ENCODE data around the gene MYLK. TPM values are rescaled to one million over a fixed set of nuclear protein-coding genes. Genes with fewer than 3 reads are reported as not detected.

Gene MYLK
- total and polyA plus RNA-seq, 3 experiments from 2014 or later: 0.09 to 0.10 TPM; not detected in 1

DNA sequence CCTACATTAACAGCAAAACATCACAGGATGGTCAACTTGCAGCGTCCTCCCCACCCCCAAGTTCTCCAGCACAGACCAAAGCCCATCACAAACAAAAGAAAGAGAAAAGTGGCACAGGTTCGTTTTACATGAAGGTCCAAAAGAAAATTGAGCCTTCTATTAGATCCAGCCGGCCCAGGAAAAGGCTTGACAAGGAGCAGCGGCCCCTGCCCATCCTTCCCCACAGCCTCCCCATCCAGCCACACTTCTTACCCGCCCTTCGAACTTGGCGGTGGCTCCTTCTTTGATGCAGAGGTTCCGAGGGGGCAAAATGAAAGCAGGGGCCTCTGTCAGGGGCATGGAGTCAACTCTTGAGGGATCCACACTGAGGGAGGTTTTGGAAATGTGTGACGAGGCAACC is 90.7 kb downstream of the MYLK start:
- no peaks in the 10 kb centered on the region for H3K9me3 Mint-ChIP-seq
- no peaks in the 10 kb centered on the region for H3K27me3 ChIP-seq (ENCODE audit: insufficient read depth, low read length, poor library complexity, severe bottlenecking)
- no peak overlapping the region for H3K27ac ChIP-seq (ENCODE audit: low read depth, low read length)
- no peak for DNase-seq
- peaks cover 0 to 1% (median 0%) of the 10 kb centered on the region in 3 donors for H3K36me3 Mint-ChIP-seq
- no peak overlapping the region for H3K4me3 ChIP-seq (ENCODE audit: low read length)
- H3K36me3 ChIP-seq (ENCODE audit: insufficient read depth, low read length): no peaks in the 10 kb centered on the region
- POLR2A ChIA-PET: no interaction called here
- no peak overlapping the region for H3K27ac Mint-ChIP-seq
- H3K9me3 ChIP-seq (ENCODE audit: low read length): no peaks in the 10 kb centered on the region
- H3K4me1 Mint-ChIP-seq: no peaks in the 10 kb centered on the region
- CTCF ChIA-PET: no interaction called here
- peaks cover 16 to 32% of the 10 kb centered on the region in 2 donors for H3K27me3 Mint-ChIP-seq
- H3K4me3 Mint-ChIP-seq: no peak overlapping the region
- no peaks in the 10 kb centered on the region for H3K4me1 ChIP-seq (ENCODE audit: insufficient read depth, low read length)

DNA sequence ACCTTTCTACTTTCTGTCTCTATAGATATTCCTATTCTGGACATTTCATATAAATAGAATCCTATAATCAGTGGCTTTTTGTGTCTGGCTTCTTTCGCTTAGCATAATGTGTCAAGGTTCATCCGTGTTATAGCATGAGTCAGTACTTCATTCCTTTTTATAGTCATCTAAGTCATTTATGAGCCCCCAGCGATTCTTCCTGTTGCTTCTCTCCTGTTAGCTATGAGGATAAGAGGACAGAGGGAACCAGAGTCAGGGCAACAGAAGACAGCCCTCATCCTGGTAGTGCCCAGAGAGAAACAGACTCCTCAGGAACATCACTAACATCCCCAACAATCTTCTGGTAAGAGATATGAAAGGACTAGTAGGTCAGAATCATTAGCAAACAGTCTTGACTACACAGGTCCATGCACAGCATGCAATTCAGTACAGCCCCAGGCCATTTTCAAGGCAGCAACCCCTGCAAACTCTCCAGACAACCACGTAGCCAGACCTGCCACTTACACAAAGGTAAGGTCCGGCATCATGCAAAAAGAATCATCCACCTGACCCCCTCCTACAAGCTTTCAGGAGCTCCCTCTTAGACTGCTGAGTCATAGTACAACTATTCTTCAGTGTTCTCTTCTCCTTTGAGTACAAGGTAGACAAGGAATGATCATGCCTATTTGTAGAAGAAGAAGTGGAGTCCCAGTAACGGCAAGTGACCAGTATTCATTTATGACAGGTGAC is 91.5 kb downstream of the MYLK start:
- H3K27ac ChIP-seq (ENCODE audit: low read depth, low read length): no peak overlapping the region
- no peaks in the 10 kb centered on the region for H3K27me3 ChIP-seq (ENCODE audit: insufficient read depth, low read length, poor library complexity, severe bottlenecking)
- H3K4me3 ChIP-seq (ENCODE audit: low read length): no peak overlapping the region
- ChIA-PET POLR2A (no interaction called here), CTCF (no interaction called here)
- H3K9me3 Mint-ChIP-seq: no peaks in the 10 kb centered on the region
- H3K4me1 Mint-ChIP-seq: no peaks in the 10 kb centered on the region
- H3K4me1 ChIP-seq (ENCODE audit: insufficient read depth, low read length): no peaks in the 10 kb centered on the region
- no peak for DNase-seq
- peaks cover 16 to 29% of the 10 kb centered on the region in 2 donors for H3K27me3 Mint-ChIP-seq
- H3K36me3 Mint-ChIP-seq: peaks cover 0 to 1% (median 0%) of the 10 kb centered on the region in 3 donors
- H3K36me3 ChIP-seq (ENCODE audit: insufficient read depth, low read length): no peaks in the 10 kb centered on the region
- no peak overlapping the region for H3K4me3 Mint-ChIP-seq
- H3K9me3 ChIP-seq (ENCODE audit: low read length): no peaks in the 10 kb centered on the region
- H3K27ac Mint-ChIP-seq: no peak overlapping the region

DNA sequence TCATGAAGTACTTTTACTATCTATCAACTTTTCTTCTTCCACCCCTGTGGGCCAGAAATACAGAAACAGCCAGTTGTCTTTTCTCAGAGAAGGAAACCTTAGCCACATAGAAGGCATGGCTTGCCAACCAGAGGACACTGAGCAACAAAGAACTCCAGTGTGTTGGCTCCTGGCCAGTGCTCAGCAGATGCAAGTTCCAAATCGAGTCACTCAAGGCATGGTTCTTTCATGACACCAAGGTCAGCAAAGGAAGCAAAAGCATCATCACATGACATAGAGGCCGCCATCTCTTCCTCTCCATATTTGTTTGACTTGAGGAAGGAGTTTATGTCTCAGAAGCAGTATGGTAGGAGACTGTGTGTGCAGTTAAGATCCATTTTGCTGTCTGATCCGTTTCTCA is 92.2 kb downstream of the MYLK start:
- DNase-seq: no peak
- ChIA-PET CTCF (no interaction called here), POLR2A (no interaction called here)
- no peak overlapping the region for H3K27ac ChIP-seq (ENCODE audit: low read depth, low read length)
- Mint-ChIP-seq H3K4me3 (no peak overlapping the region), H3K27ac (no peak overlapping the region), H3K4me1 (no peaks in the 10 kb centered on the region), H3K27me3 (peaks cover 17 to 27% of the 10 kb centered on the region in 2 donors), H3K9me3 (no peaks in the 10 kb centered on the region), H3K36me3 (peaks cover 0 to 1% (median 0%) of the 10 kb centered on the region in 3 donors)
- H3K4me3 ChIP-seq (ENCODE audit: low read length): no peak overlapping the region
- no peaks in the 10 kb centered on the region for H3K27me3 ChIP-seq (ENCODE audit: insufficient read depth, low read length, poor library complexity, severe bottlenecking)
- H3K9me3 ChIP-seq (ENCODE audit: low read length): no peaks in the 10 kb centered on the region
- no peaks in the 10 kb centered on the region for H3K36me3 ChIP-seq (ENCODE audit: insufficient read depth, low read length)
- no peaks in the 10 kb centered on the region for H3K4me1 ChIP-seq (ENCODE audit: insufficient read depth, low read length)

DNA sequence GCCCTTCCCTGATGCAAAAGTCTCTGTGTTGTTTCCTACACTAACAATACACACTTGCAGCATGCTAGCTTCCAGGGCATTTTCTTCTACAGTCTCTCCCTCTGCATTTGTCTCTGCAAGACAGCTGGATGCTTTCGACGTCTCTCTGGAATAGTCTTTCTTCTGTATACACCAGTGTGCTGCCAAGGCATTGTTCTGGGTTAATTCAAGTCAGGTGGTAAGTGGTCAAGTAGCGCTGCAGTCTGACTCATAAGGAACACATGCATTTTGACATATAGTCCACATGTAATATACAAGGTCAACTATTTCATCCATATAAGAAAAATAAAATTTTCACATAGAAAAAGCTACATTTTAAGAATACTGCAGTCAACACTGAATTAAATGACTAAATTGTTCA is 92.7 kb downstream of the MYLK start:
- H3K9me3 Mint-ChIP-seq: no peaks in the 10 kb centered on the region
- CTCF ChIA-PET: no interaction called here

DNA sequence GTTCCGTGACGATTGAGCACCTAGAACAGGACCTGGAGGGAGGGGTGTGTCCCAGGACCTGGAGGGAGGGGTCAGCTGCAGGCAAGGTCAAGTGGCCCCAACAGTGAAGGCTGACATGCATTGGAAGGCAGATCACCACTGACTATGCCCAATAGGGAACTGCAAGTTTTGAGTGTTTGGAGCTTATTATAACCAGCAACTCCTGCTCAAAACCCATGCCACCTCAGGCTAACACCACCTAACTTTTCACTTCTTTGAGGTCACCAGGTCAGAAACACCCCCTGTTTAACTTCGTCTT is 93.1 kb downstream of the MYLK start:
- Mint-ChIP-seq H3K36me3 (peaks cover 0 to 1% (median 0%) of the 10 kb centered on the region in 3 donors), H3K27ac (no peak overlapping the region), H3K4me3 (no peak overlapping the region), H3K27me3 (peaks cover 14 to 27% of the 10 kb centered on the region in 2 donors), H3K9me3 (no peaks in the 10 kb centered on the region), H3K4me1 (no peaks in the 10 kb centered on the region)
- Histone ChIP-seq H3K36me3 (ENCODE audit: insufficient read depth, low read length) (no peaks in the 10 kb centered on the region), H3K27ac (ENCODE audit: low read depth, low read length) (no peak overlapping the region), H3K4me1 (ENCODE audit: insufficient read depth, low read length) (no peaks in the 10 kb centered on the region), H3K4me3 (ENCODE audit: low read length) (no peak overlapping the region), H3K27me3 (ENCODE audit: insufficient read depth, low read length, poor library complexity, severe bottlenecking) (no peaks in the 10 kb centered on the region), H3K9me3 (ENCODE audit: low read length) (no peaks in the 10 kb centered on the region)
- POLR2A ChIA-PET: no interaction called here
- DNase-seq: no peak
- CTCF ChIA-PET: no interaction called here

More for the DNA sequence above, 92.7 kb downstream of the MYLK start:
- Mint-ChIP-seq H3K4me3 (no peak overlapping the region), H3K27me3 (peaks cover 16 to 27% of the 10 kb centered on the region in 2 donors), H3K27ac (no peak overlapping the region), H3K36me3 (peaks cover 0 to 1% (median 0%) of the 10 kb centered on the region in 3 donors), H3K4me1 (no peaks in the 10 kb centered on the region)
- Histone ChIP-seq H3K4me1 (ENCODE audit: insufficient read depth, low read length) (no peaks in the 10 kb centered on the region), H3K27ac (ENCODE audit: low read depth, low read length) (no peak overlapping the region), H3K27me3 (ENCODE audit: insufficient read depth, low read length, poor library complexity, severe bottlenecking) (no peaks in the 10 kb centered on the region), H3K9me3 (ENCODE audit: low read length) (no peaks in the 10 kb centered on the region), H3K4me3 (ENCODE audit: low read length) (no peak overlapping the region), H3K36me3 (ENCODE audit: insufficient read depth, low read length) (no peaks in the 10 kb centered on the region)
- POLR2A ChIA-PET: no interaction called here
- no peak for DNase-seq

- no peaks in the 10 kb centered on the region for H3K36me3 ChIP-seq (ENCODE audit: insufficient read depth, low read length)
- H3K9me3 ChIP-seq (ENCODE audit: low read length): no peaks in the 10 kb centered on the region
- peaks cover 14 to 27% of the 10 kb centered on the region in 2 donors for H3K27me3 Mint-ChIP-seq
- ChIA-PET POLR2A (no interaction called here), CTCF (no interaction called here)
- H3K9me3 Mint-ChIP-seq: no peaks in the 10 kb centered on the region
- H3K27me3 ChIP-seq (ENCODE audit: insufficient read depth, low read length, poor library complexity, severe bottlenecking): no peaks in the 10 kb centered on the region
- H3K4me1 Mint-ChIP-seq: no peaks in the 10 kb centered on the region
- H3K4me1 ChIP-seq (ENCODE audit: insufficient read depth, low read length): no peaks in the 10 kb centered on the region
- no peak overlapping the region for H3K4me3 ChIP-seq (ENCODE audit: low read length)
- H3K36me3 Mint-ChIP-seq: peaks cover 0 to 1% (median 0%) of the 10 kb centered on the region in 3 donors
- no peak for DNase-seq
- no peak overlapping the region for H3K4me3 Mint-ChIP-seq
- no peak overlapping the region for H3K27ac ChIP-seq (ENCODE audit: low read depth, low read length)
- no peak overlapping the region for H3K27ac Mint-ChIP-seq
Measured at GRCh38 chr3:123790254-123791072, 93.7 kb downstream of the MYLK start.

DNA sequence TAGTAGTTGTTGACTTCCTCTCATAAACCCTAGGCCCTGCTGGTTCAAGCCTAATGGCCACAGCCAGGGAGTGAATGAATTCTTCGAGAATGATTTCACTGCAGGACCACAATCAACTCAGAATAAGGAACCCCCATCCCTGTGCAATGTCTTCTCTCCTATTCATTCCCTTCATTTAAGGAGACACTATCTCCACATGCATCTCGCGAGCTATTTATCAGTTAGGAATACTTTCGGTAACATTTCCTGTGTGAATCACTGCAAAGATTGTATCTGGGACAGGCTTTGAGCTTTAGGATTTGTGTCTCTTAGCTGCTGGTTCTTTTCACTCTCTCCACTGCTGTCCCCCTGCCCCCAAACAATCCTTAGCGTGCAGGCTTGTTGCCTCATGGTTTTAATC is 94.4 kb downstream of the MYLK start:
- Histone ChIP-seq H3K27me3 (ENCODE audit: insufficient read depth, low read length, poor library complexity, severe bottlenecking) (no peaks in the 10 kb centered on the region), H3K4me3 (ENCODE audit: low read length) (no peak overlapping the region), H3K27ac (ENCODE audit: low read depth, low read length) (no peak overlapping the region), H3K4me1 (ENCODE audit: insufficient read depth, low read length) (no peaks in the 10 kb centered on the region), H3K9me3 (ENCODE audit: low read length) (no peaks in the 10 kb centered on the region), H3K36me3 (ENCODE audit: insufficient read depth, low read length) (no peaks in the 10 kb centered on the region)
- ChIA-PET CTCF (no interaction called here), POLR2A (no interaction called here)
- no peak overlapping the region for H3K4me3 Mint-ChIP-seq
- H3K36me3 Mint-ChIP-seq: peaks cover 0 to 1% (median 0%) of the 10 kb centered on the region in 3 donors
- no peak overlapping the region for H3K27ac Mint-ChIP-seq
- H3K4me1 Mint-ChIP-seq: no peaks in the 10 kb centered on the region
- H3K27me3 Mint-ChIP-seq: peaks cover 14 to 27% of the 10 kb centered on the region in 2 donors
- H3K9me3 Mint-ChIP-seq: no peaks in the 10 kb centered on the region
- DNase-seq: no peak

- Histone ChIP-seq H3K9me3 (ENCODE audit: low read length) (no peaks in the 10 kb centered on the region), H3K27ac (ENCODE audit: low read depth, low read length) (no peak overlapping the region), H3K4me1 (ENCODE audit: insufficient read depth, low read length) (no peaks in the 10 kb centered on the region), H3K27me3 (ENCODE audit: insufficient read depth, low read length, poor library complexity, severe bottlenecking) (no peaks in the 10 kb centered on the region), H3K36me3 (ENCODE audit: insufficient read depth, low read length) (no peaks in the 10 kb centered on the region), H3K4me3 (ENCODE audit: low read length) (no peak overlapping the region)
- DNase-seq: no peak
- CTCF ChIA-PET: no interaction called here
- H3K9me3 Mint-ChIP-seq: no peaks in the 10 kb centered on the region
- H3K4me3 Mint-ChIP-seq: no peak overlapping the region
- H3K36me3 Mint-ChIP-seq: peaks cover 0 to 1% (median 0%) of the 10 kb centered on the region in 3 donors
- H3K4me1 Mint-ChIP-seq: no peaks in the 10 kb centered on the region
- H3K27me3 Mint-ChIP-seq: peaks cover 11 to 24% of the 10 kb centered on the region in 2 donors
- POLR2A ChIA-PET: no interaction called here
- no peak overlapping the region for H3K27ac Mint-ChIP-seq
Measured at GRCh38 chr3:123789160-123789559, 95.0 kb downstream of the MYLK start.
